ENCODE data around the gene CLEC11A.

GRCh38 chr19:50686310-50687032 is 36.7 kb upstream of the CLEC11A start:
- TF ChIP-seq, protein P1, sequence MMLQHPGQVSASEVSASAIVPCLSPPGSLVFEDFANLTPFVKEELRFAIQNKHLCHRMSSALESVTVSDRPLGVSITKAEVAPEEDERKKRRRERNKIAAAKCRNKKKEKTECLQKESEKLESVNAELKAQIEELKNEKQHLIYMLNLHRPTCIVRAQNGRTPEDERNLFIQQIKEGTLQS (CRISPR knock-in tag; conservative IDR thresholded peaks at IDR 0.05), result no peak
- TF ChIP-seq MAX (CRISPR knock-in tag; IDR thresholded peaks at IDR 0.05), result no peak
- TF ChIP-seq CTCF (IDR thresholded peaks at IDR 0.05), result no peak
- no peak for TF ChIP-seq NR1H2 (CRISPR knock-in tag; IDR thresholded peaks at IDR 0.05)
